ENCODE data around the gene HOXA9.

Gene HOXA9

GRCh38 chr7:27187475-27188385 is 22.4 kb upstream of the HOXA9 start:
- DNase-seq = no peak

GRCh38 chr7:27186668-27187474 is 21.5 kb upstream of the HOXA9 start:
- no peak for DNase-seq

- no peak for DNase-seq
Observed at GRCh38 chr7:27185854-27186667, 20.7 kb upstream of the HOXA9 start.

DNA sequence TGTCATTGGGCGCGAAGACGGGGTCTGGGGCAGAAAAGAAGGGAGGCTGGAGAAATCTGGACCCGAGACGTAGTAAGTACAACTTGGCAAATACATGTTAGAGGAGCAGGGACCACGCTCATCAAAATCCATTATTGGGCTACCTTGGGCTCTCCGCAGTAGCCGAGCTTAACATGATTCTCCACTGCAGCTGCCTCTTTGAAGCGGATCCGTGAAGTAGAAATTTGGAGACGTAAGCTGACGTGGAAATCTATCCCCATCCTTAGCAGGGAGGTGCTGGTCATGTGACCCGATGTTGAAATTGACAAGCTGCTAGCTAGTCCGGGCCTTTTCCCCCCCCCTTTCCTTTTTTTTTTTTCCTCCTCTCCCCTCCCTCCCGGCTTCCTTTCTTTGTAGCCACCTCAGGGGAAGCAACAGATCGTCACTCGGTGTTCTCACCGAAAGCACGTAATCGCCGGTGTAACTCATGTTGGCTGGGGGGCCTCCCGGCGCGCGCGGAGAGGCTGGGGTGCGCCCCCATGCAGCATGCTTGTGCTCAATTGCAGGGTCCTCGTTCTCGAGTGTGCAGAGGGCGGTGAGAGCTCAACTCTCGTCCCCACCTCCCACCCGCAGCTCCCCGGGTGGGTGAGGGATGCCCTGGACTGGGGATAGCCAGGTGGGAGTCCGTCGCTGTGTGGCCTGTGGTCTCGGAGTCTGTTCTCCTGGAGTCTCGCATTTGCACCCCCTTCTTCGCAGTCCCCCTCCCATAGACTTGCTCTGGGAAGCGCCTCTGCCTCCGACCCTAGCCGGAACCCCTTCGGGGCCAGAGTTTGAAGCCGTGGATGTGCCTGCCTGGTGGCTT is 19.9 kb upstream of the HOXA9 start, which contains the start of gene HOXA11:
HOXA11 (minus strand) TSS at position 220 of the 841 bp plus-strand sequence; CDS start at position 132, 88 bp downstream.
- DNase-seq = no peak

GRCh38 chr7:27184337-27185012 is 19.1 kb upstream of the HOXA9 start:
- DNase-seq = peak; percentile 42

DNA sequence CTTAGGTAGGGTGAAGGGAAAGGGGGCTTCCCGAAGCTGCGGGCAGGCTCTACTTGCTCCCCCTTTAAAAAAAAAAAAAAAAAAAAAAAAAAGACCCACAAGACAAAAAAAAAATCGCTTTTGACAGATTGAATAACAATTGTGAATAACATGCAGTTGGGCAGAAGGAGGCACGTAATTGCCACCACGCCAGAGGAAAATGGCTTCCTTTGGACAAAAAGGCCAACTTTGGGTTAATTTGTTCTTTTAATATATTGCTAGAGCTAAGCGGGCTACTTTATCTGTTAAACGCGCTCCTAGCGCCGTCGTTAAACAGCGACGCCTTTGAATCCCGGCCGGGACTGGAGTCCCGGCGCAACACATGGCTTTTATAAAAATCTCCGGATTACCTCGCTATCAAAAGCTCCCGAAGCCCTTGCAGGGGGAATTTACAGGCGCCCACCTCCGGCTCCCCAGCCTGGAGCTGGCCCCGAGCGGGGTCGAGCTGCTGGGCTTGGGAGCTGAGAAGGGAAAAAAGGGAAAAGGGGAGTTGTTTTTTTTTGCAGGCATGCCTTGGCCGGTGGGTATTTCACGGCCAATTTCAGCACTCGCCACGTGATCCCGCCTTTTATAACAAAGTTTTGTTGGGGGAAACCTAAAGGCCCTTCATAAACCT is 18.5 kb upstream of the HOXA9 start:
- no peak for DNase-seq

- no peak for DNase-seq
Observed at GRCh38 chr7:27182861-27183681, 17.7 kb upstream of the HOXA9 start.

GRCh38 chr7:27182285-27182841 is 17.0 kb upstream of the HOXA9 start:
- DNase-seq = no peak

DNA sequence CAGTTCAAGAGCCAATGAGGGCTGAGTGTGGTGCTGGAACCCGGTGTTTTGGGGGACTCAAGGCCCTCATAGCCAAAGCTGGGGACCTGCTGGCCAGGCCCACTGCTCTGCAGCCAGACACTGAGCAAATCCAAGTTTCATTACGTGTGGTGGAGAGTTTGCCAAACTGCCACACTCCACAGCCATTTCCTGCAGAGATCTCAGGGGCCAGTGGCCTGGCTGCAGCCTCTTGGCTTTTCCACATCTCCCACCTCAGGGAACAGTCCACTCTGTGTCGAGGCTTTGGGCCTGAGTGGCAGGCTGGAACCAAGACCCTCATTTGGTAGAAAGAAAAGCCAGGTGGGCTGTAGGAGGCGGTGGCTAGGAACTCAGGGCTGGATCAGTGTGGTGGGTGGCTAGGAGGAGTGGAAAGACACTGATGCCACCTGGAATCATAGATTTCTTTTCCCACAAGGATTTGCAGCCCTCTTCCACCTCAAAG is 16.5 kb upstream of the HOXA9 start:
- DNase-seq = no peak

- no peak for DNase-seq
Observed at GRCh38 chr7:27180431-27181420, 15.4 kb upstream of the HOXA9 start.

GRCh38 chr7:27179503-27180430 is 14.4 kb upstream of the HOXA9 start:
- DNase-seq = peak; percentile 43

DNA sequence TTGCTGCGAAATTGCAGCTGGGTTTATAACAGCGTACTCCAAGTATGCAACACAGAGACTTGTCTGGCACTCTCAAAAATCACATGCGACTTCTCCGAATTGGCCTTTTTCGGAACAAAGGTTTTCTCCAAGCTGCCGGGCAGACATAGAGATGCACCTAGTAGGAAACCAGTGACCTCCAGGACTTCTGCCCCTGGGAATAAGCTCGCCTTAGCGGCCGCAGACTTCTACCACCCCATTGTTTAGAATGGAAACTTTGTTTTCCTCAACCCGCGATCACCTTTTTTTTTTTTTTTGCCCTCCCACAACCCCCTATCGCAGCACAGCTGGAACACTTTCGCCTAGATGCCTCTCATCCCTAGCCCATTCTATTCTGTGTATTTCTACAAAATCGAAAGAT is 13.7 kb upstream of the HOXA9 start:
- no peak for DNase-seq

- DNase-seq = no peak
Observed at GRCh38 chr7:27178366-27178765, 13.0 kb upstream of the HOXA9 start.

DNA sequence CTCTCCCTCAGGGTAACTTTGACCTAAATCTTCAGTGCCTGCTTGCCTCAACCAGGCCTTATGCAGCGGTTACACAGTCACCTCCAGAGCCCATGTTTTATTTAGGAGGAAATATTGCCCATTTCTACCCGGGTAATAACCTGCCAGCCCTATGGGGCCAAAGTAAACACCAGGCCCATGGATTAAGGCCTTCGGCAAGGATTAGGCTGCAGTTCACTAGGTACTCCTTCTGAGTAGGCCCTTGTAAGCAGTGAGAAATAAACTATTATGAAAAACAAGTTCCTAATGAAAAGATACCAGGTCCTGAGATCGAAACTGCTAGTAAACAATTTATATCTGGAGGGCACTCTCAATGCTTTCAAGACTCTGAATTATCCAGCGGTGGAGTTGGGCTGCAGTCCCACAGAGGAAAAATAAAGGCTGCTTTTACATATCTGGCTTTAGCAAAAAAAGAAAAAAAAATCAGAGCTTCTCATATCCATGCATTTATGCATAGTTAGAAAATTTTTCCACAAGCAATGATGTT is 12.5 kb upstream of the HOXA9 start:
- no peak for DNase-seq

GRCh38 chr7:27176962-27177794 is 11.8 kb upstream of the HOXA9 start:
- no peak for DNase-seq

DNA sequence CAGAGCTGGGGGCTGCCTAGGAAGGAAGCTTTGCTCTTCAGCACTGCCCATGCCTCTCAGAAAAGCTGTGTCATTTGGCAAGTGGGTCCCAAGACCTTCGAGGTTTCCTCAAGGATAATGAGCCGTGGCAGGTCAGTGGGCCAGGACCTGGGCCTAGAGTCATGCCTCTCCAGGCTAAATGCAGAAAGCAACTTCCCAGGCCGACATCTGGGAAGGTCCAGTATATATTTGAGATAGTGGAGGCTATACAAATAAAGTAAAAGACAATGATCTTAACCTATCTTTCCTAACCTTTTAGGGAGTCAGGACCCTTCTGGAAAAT is 11.1 kb upstream of the HOXA9 start:
- no peak for DNase-seq

Measured in fibroblast of skin of back (primary cell).